Left colon (tissue), 2 donors: ENCODE results near the gene BAZ2B. TPM values are rescaled to one million over a fixed set of nuclear protein-coding genes. Genes with fewer than 3 reads are reported as not detected.
"Not testable (repeated sequence)": the region's sequence is repeated elsewhere in the genome, so short reads cannot be mapped to it uniquely, and the experiment has no call there.

Experiments used
- ATAC-seq: fragments of 200-7000 bp; cut with Tn5 transposase; one replicate; pipeline ENCODE4 v1.9.1; 2020; ENCODE audit warnings: mild to moderate bottlenecking, moderate library complexity
- DNase-seq, 2 donors: peaks; one replicate each; pipeline ENCODE4 v3.0.0-alpha.2; 2020
- intact Hi-C, 2 donors: fragments of 100-400 bp; cut with DNase I in 1 of 2; cut with micrococcal nuclease in 1 of 2; formaldehyde crosslinking; loops; one replicate each; pipeline versions ENCODE4 v1.11.2 to v1.14.0; 2022; cut with DNase I, micrococcal nuclease
- total RNA-seq, 2 donors: library from RNA; stranded (reverse); fragmentation: NEBNext Ultra II Directional; extraction: Animal tissue kit (Norgen Biotek cat#: 25700); gene quantifications; one replicate each; pipeline ENCODE4 v1.2.1, GENCODE V29; 2021
- donor health status: DM: no; HTN: no; CAD: no.
- donor health status: DM: yes; HTN: yes; CAD: no.

BAZ2B gene
- total RNA-seq, 2 donors from 2014 or later, result 53.6 to 64.1 TPM

DNA sequence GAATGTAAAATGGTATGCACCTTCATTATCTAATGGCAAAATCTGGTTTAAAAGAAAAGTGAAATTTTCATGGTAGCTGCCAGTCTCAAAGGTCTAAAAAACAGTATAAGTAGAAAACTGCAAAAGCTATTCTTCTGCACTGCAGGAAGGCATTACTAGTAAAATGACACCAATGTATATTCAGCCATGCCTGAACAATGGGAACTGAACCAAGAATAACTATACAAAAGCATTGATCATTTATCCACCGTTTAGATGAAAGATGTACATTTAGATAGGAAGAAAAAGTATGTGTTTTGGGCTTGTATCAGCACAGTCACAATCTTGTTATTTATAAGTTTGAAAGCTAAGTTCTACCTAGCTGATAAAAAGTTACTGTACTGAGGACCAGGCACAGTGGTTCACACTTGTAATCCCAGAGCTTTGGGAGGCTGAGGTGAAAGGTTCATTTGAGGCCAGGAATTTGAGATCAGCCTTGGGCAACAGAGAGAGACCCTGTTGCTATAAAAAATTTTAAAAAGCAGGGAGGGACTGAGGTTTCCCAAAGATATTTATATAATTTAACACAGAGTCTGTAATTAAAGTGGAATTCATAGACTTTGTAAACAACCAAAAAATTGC lies 166.7 kb downstream of the BAZ2B start:
- DNase-seq (no peak), ATAC-seq (no peak)
- intact Hi-C loops, result no loop called here

DNA sequence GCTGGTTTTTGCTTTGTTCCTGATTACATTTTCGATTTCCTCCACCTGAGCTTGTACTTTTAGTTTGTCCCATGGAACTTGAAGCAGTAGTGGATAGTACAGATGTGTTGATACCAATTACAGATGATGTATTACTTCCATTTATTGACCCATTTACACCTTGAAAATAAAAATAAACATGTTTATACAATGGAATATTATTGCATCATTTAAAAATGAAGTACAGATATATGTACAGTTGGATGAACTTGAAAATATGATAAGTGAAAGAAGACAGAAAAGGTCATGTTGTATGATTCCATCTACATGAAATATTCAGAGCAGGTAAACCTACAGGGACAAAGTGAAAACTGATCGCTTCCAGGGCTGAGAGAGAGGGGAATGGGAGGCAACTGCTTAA lies 169.5 kb downstream of the BAZ2B start:
- no peak for DNase-seq
- no peak for ATAC-seq
- intact Hi-C loops, result no loop called here

DNA sequence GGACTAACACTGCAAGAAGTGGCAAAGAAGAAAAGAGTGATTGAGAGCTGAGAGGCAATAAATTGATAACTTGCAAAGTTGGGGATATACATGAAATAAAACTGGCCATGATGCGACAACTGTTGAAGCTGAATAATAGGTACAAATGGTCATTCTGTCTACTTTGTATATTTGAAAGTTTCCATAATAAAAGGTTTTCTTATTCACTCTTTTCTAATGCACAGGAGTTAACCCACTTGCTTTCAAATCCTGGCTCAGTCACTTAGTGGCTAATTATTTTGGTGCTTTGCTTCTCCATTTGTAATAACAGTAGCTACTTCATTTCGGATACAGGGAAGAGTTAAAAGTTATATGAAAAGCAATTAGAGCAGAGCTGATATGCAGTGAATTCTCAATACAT lies 170.1 kb downstream of the BAZ2B start:
- intact Hi-C loops, result no loop called here
- ATAC-seq (no peak), DNase-seq (no peak)

DNA sequence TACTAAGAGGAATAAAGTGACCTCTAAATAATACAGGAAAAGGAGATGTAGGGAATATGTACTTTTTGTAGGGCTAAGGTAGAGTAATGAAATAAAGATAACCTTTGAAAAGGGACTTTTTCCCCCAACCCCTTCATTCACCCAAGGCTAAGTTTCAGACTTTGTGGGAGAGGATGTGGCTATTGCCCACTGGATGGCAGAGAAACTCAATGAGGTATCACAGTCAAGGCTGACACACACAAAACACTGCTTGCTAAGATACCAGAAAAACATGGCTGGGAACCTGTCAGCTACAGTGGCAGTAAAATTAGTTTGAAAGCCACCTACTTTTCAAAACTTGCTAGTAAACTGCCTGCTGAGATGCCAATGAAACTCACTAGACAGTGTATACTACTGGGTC lies 171.0 kb downstream of the BAZ2B start:
- intact Hi-C loops, result no loop called here
- no peak for DNase-seq
- ATAC-seq, result no peak

DNA sequence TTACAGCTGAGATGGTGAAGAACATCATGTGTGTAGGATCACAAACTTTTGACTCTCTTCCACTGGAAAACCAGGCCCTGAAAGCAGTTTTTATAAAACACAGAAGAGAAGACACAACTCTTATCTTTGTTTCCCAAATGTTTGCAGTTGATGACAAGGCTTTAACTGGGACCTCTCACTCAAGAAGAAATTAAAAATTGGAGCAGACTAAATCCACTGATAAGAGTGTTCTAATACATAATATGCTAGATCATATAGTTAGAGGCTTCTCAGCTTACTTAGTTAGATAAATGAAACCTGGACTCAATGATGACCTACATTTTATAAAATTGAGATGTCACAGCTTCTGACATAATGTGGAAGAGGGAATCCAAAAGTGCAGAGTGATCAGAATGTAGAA lies 171.6 kb downstream of the BAZ2B start:
- no peak for DNase-seq
- ATAC-seq, result no peak
- intact Hi-C loops, result no loop called here

DNA sequence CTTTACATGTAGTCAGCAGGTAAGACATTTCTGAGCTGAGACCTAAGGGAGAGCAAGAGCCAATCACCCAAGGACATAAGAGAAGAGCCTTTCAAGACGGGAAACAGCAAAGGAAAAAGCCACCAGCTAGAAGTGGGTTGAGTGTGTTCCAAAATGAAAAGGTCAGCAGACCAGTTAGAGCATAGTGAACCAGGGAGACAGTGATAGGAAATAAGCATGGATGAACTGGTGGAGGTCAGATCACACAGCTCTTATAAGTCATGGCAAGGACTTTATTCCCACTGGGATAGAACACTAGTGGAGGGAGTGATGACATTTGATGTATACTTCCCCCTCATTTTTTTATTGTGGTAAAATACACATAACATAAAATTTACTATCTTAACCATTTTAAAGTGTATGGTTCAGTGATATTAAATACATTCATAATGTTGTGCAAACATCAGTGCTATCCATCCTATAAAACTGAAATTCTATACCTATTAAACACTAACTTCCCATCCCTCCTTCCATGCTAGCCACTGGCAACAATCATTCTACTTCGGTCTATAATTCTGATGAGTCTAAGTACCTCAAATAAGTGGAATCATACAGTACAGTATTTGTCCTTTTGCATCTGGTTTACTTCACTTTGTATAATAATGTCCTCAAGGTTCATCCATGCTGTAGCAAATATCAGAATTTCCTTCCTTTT lies 174.0 kb downstream of the BAZ2B start:
- intact Hi-C loops, result no loop called here
- DNase-seq (no peak), ATAC-seq (no peak)

DNA sequence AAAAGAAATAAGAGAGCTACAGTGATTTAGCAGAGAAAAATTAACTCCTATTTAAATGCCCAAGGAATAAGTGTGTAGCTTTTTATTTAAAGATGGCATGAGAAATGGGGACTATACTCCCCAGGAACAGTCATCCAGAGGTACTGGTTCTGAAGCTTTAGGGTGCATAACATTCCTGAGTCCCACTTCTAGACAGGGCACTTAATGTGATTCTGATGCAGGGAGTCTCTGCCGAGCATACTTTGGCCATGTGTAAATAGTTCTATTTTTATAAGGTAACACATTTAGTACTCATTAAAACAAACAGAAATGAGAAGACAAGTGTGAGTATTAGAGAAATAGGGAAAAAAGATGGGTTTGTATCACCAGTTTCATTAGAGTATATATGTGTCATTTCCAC lies 175.2 kb downstream of the BAZ2B start:
- DNase-seq, result no peak

DNA sequence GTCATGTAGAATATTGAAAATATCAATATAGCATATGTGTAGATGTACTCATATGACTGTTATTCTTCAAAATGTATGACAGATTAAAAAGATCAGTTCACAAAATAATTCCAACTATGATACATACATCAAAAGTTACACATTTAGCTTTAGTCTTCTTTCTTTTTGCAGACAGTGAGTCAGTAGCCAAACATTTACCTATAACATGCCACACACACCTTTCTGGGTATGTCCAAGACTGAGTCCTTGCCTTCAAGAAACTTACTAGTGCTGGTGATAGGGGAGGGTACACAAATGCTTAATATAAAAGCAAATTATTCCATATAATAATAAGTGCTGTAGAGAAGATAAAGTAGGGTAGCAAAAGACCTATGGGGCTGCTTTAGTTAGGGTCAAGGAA lies 176.9 kb downstream of the BAZ2B start:
- ATAC-seq, result no peak
- intact Hi-C loops, result no loop called here
- DNase-seq, result no peak

More for the DNA sequence above, 175.2 kb downstream of the BAZ2B start:
- no peak for ATAC-seq
- intact Hi-C loops, result no loop called here

DNA sequence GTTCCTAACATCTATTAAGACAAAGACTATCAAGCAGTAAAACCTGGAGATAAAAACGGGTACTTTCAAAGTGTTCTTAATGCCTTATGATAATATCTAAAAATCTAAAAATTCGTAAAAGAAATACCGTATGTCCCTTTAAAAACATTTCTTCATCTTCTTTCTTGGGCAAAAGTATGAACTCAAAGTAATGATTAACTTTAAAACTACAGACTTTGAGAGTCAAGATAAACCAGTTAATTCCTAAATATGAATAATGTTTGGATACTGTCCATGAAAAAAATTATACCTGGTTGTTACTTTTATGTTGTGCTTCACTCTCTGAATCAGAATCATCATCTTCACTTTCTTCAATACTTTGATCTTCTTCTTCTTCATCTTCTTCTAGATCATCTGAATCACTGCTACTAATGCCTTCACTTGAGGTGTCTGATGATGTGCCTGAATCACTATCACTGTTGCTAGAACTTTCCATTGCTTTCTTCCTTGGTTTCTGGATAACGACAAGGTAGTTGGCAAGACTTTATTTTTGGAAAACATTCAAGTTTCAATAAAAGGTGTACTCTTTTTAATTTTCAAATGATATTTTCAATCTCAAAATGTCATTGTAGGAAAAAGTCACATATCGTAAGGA lies 177.5 kb downstream of the BAZ2B start:
- DNase-seq (no peak), ATAC-seq (no peak)
- intact Hi-C loops, result no loop called here

DNA sequence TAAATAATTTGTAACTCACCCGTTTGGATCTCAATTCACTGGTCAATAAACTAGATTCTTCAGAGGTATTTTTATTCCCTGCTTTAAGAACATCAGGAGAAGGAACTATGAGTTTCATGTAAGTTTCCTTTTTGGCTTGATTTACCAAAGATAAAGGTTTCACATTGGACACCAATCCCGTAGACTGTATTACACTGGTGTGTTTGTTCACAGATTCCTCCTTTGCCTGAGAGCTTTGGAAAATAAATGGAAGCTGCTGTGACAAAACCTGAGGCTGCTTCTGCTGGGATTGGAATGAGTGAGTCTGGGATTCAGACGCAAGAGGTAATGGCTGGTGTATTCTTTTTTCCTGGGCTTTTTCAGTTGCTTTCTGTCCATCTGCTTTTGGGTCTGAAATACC lies 178.1 kb downstream of the BAZ2B start:
- intact Hi-C loops, result no loop called here
- DNase-seq (no peak), ATAC-seq (no peak)

DNA sequence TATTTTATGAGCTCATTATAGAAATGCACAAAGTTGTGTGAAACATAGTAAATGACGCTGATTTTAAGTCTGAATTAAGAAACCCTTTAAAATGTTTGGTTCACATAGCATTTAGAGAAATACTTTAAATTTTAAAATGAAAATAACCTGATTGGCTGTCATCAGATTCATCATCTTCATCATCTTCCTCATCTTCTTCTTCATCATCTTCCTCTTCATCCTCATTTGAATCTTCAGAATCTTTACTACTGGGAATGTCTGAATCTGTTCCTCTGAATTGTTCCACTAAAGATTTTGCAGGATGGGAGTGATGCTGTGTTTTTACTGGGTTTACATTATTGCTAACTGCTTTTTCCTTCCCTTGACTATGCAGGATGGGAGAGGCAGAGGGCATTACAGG lies 183.7 kb downstream of the BAZ2B start:
- ATAC-seq, result no peak
- intact Hi-C loops, result no loop called here

DNA sequence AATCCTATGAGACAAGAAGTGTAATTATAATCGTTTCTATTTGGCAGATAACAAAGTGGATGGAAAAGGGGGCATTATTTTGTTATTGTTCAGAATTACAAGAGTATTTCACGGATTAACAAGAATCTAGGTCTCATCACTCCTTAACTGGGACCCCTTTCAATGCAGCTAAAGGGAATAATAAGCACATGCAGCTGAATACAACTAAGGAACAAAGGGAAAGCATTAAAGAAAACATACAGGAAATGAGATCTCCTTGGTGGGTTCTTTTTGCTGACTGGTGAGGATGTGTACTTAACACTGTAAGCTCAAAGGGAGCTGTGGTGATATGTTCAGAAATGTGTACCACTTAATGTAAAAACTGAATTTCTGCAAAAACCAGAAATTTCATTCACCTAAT lies 189.3 kb downstream of the BAZ2B start:
- intact Hi-C loops, result no loop called here
- DNase-seq (no peak), ATAC-seq (no peak)

More for the DNA sequence above, 183.7 kb downstream of the BAZ2B start:
- no peak for DNase-seq

DNA sequence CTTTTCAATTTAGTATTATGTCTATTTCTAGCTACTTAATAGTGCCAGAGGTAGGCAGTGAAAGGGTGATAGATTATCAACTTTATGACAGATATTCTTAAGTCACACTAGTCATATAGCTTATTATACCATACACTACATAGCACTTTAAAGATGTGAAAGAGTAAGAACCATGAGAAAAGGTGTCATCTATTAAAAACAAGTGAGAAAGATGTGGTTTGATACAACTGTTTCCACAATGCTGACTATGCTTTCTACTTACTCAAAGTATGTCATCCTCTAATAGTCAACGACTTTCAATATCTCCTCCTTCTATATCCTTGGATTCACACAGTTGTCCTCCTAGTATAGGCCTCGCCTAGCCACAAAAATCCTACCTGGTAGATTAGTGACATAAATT lies 196.9 kb downstream of the BAZ2B start:
- no peak for ATAC-seq
- DNase-seq, result no peak
- intact Hi-C loops, result no loop called here

DNA sequence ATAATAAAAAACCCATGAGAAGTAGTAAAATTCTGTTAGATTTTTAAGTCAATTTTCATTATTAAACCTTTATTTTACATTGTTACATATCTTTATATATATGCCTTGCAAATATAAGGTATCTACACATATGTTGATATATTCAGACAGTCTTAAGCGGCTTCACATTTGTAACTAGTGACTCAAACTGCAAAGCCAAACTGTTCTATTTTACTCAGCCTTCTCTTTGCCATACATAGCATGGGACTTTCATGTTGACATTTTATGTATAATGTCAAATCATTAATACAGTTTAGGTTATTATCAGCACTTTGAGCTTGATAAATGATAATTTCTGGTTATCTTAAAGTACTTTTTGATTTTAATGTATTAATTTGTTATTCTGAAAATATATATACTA lies 204.9 kb downstream of the BAZ2B start:
- DNase-seq, result no peak
- ATAC-seq, result no peak
- intact Hi-C loops, result no loop called here

DNA sequence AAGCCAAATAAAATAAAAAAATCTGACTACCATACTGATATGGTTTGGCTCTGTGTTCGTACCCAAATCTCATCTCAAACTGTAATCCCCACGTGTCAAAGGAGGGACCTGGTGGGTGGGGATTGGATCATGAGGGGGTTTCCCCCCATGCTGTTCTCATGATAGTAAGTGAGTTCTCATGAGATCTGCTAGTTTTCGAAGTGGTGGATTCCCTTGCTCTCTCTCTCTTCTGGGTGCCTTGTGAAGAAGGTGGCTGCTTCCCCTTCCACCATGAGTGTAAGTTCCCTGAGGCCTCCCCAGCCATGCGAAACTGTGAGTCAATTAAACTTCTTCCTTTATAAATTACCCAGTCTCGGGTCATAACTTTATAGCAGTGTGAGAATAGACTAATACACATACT lies 206.1 kb downstream of the BAZ2B start:
- no peak for ATAC-seq
- intact Hi-C loops, result no loop called here
- no peak for DNase-seq

DNA sequence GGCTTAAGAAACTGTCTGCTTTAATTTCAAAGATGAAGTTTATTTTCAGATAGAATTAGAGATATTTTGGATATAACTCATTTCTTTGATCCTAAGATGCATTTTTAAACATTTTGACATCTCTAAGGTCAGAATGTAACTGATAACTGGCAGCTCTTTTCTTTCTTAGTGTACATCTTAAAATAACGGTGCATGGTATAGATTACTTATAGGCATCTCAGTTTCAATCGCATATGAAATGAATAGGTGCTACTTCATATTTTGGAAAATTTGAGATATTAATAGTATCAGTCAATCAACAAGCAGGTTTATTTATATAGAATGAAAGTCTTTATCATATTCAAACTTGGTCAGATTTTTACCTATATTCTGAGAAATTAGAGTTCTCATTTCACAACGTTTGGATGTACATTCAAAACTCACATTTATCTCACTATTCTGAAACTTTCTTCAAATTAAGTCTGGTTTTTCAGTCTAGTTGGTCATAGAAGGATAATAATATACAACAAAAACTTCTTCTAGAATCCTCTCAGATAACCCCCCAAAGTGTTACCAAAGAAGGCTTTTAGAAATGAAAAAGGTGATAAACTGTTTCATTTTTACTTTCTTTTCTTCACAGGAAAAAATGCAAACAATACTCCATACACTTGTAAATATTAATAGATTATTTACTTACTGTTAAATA lies 207.1 kb downstream of the BAZ2B start:
- DNase-seq (no peak), ATAC-seq (no peak)
- intact Hi-C loops, result no loop called here

DNA sequence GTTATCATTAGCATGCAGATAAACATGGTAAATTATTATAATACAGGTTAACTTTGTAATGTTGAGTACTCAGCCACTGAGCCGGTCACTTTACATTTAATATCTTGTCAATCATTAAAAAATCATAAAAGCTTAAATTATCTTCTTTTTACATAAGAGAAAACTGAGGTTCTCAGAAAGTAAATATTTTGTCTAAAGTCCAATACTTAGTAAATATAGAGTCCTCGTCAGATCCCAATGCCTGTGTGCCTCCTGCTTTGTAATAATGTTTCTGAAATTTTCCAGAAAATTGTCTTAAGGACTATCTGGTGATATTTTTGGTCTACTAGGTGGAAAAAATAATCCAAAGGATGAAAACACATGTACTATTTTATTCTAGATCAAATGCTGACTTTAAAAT lies 213.6 kb downstream of the BAZ2B start:
- no peak for DNase-seq
- ATAC-seq, result no peak
- intact Hi-C loops, result no loop called here

DNA sequence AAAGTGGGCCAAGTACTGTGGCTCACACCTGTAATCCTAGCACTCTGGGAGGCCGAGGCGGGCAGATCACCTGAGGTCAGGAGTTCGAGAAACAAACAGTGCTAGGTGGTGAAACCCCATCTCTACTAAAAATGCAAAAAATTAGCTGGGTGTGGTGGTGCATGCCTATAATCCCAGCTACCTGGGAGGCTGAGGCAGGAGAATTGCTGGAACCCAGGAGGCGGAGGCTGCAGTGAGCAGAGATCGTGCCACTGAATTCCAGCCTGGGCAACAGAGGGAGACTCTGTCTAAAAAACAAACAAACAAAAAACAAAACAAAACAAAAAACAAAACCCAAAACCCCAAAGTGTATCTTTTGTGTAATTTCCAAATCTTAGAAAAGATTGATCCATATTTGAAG lies 214.2 kb downstream of the BAZ2B start:
- ATAC-seq, DNase-seq, intact Hi-C loops: not testable (repeated sequence)

DNA sequence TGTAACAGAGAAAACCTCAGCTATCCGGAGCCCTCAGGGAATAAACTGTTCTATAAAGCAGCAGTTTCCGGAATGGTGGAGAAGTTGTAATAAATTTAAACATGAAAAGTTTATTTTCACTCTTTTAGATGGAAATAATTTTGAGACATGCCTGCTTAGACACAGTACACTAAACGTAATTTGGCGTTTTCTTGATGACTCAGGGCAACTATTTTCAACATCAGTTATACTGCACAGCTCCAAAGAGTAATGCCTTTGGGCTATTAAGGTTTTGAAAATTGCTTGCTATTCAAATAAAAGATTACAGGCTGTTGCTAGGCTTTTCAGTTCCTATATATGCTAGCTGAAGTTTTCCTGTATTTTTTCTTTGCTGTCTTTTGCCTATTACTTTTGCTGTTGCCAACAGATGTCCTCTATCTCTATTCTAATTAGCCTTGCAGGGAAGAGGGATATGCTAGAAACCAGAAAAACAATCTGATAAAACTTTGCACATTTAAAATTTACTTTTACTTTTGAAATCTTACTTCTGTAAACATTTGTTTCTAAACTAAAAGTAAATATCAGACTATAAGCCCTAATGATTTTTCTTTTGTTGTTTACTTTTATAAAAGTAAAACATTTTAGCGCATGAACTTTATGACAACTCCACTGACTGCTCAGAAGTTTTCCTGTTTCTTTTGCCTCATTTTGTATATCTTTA lies 216.5 kb downstream of the BAZ2B start:
- intact Hi-C loops, result no loop called here
- DNase-seq (no peak), ATAC-seq (peak; percentile 13)
